SK-N-SH (cell line): ENCODE results near the gene ATP12A. TPM values are rescaled to one million over a fixed set of nuclear protein-coding genes. Genes with fewer than 3 reads are reported as not detected.

ENCODE experiments used
- CTCF ChIA-PET: fragments of 300-600, 350-600 bp; formaldehyde crosslinking; extraction: SDS; loops from one replicate; lab custom pipeline; 2021; lab: Yijun Ruan, JAX
- POLR2A ChIA-PET: fragments of 350-600 bp; sonication (Branson Sonifier 250); formaldehyde crosslinking; extraction: SDS; loops from one replicate; lab custom pipeline; 2020; ENCODE audit warnings: antibody characterized with exemption, inconsistent platforms; lab: Yijun Ruan, JAX
- DNase-seq: peaks from one replicate; pipeline ENCODE4 v3.0.0; 2012
- H2AFZ ChIP-seq: fragments of 200-600 bp; sonication (generic); 2 replicates; pipeline ENCODE4 v1.8.1; 2016; ENCODE audit warnings: antibody characterized with exemption, mild to moderate bottlenecking, low read depth
- H3F3A ChIP-seq: fragments of 200-600 bp; sonication (generic); replicated peaks from 2 replicates; pipeline ENCODE3; 2016; ENCODE audit warnings: antibody characterized with exemption, mild to moderate bottlenecking; ENCODE audit not compliant: insufficient read depth
- H3K27ac ChIP-seq, 2 experiments: fragments of 200-500 bp in 1 of 2; fragments of 200-600 bp in 1 of 2; sonication (Bioruptor generic) in 1 of 2; sonication (generic), shearing (Covaris generic) in 1 of 2; 2 replicates each; pipeline versions ENCODE4 v1.5.1 to v1.6.1; 2014 to 2016; ENCODE audit warnings: low read depth in 2 of 2, inconsistent platforms in 1 of 2, low read length in 1 of 2, mild to moderate bottlenecking in 1 of 2, mixed read lengths in 1 of 2
- H3K27me3 ChIP-seq: fragments of 200-600 bp; sonication (generic), shearing (Covaris generic); 2 replicates; pipeline ENCODE4 v1.6.1; 2016; ENCODE audit warnings: mixed run types; ENCODE audit not compliant: insufficient read depth
- H3K36me3 ChIP-seq, 2 experiments: fragments of 200-500 bp in 1 of 2; fragments of 200-600 bp in 1 of 2; sonication (Bioruptor generic) in 1 of 2; sonication (generic) in 1 of 2; replicated peaks in 1 of 2; 2 replicates each; pipeline versions ENCODE3 to v1.5.1; 2014 to 2016; ENCODE audit warnings: low read length in 1 of 2, mild to moderate bottlenecking in 1 of 2; ENCODE audit not compliant: insufficient read depth in 2 of 2, control insufficient read depth in 1 of 2
- H3K4me1 ChIP-seq, 2 experiments: fragments of 200-500 bp in 1 of 2; fragments of 200-600 bp in 1 of 2; sonication (Bioruptor generic) in 1 of 2; sonication (generic), shearing (Covaris generic) in 1 of 2; 2 replicates each; pipeline versions ENCODE4 v1.5.1 to v1.6.1; 2014 to 2016; ENCODE audit warnings: low read depth in 1 of 2, low read length in 1 of 2, mixed run types in 1 of 2; ENCODE audit not compliant: insufficient read depth in 2 of 2, control insufficient read depth in 1 of 2
- H3K4me2 ChIP-seq: fragments of 200-600 bp; sonication (generic), shearing (Covaris generic); 2 replicates; pipeline ENCODE4 v1.6.1; 2017; ENCODE audit warnings: mixed run types
- H3K4me3 ChIP-seq, 2 experiments: fragments of 200-500 bp in 1 of 2; fragments of 200-600 bp in 1 of 2; sonication (Bioruptor generic) in 1 of 2; sonication (generic), shearing (Covaris generic) in 1 of 2; 2 replicates each; pipeline versions ENCODE4 v1.5.1 to v1.8.1; 2014 to 2016; ENCODE audit warnings: low read depth in 2 of 2, inconsistent platforms in 1 of 2, low read length in 1 of 2, mild to moderate bottlenecking in 1 of 2, mixed read lengths in 1 of 2, moderate library complexity in 1 of 2
- H3K79me2 ChIP-seq: fragments of 200-600 bp; sonication (generic); 2 replicates; pipeline ENCODE4 v1.8.1; 2017; ENCODE audit warnings: mild to moderate bottlenecking; ENCODE audit not compliant: insufficient read depth
- H3K9ac ChIP-seq: fragments of 200-600 bp; sonication (generic); 2 replicates; pipeline ENCODE4 v1.6.1; 2017; ENCODE audit warnings: mixed run types
- H3K9me2 ChIP-seq: fragments of 200-600 bp; sonication (generic); 2 replicates; pipeline ENCODE4 v1.6.1; 2017; ENCODE audit warnings: mixed run types
- H3K9me3 ChIP-seq: fragments of 200-600 bp; sonication (generic); 2 replicates; pipeline ENCODE4 v1.6.1; 2017; ENCODE audit warnings: mixed run types, mild to moderate bottlenecking, moderate library complexity
- H4K20me1 ChIP-seq: fragments of 200-600 bp; sonication (generic); 2 replicates; pipeline ENCODE4 v1.6.1; 2017; ENCODE audit warnings: mild to moderate bottlenecking, mixed run types; ENCODE audit not compliant: insufficient read depth
- CHD2 ChIP-seq: fragments of 150-350 bp; IDR thresholded peaks from 2 replicates; pipeline ENCODE4 v1.6.1; 2018; ENCODE audit warnings: low read length; ENCODE audit not compliant: partially characterized antibody
- FOXJ3 ChIP-seq: sonication (generic); formaldehyde crosslinking; IDR thresholded peaks from 2 replicates; pipeline ENCODE4 v1.5.1; 2020; ENCODE audit warnings: mild to moderate bottlenecking, missing genetic modification reagents
- FOXM1 ChIP-seq: IDR thresholded peaks from 2 replicates; pipeline ENCODE4 v1.4.0; 2012; ENCODE audit warnings: low read depth, mild to moderate bottlenecking
- JUND ChIP-seq: IDR thresholded peaks from 2 replicates; pipeline ENCODE4 v1.4.0; 2012
- MAX ChIP-seq: IDR thresholded peaks from 2 replicates; pipeline ENCODE4 v1.4.0; 2012; ENCODE audit warnings: low read depth
- MEF2A ChIP-seq: IDR thresholded peaks from 2 replicates; pipeline ENCODE4 v1.4.0; 2012; ENCODE audit warnings: low read depth, borderline replicate concordance
- PBX3 ChIP-seq: IDR thresholded peaks from 2 replicates; pipeline ENCODE4; 2012
- POLR2AphosphoS5 ChIP-seq: IDR thresholded peaks from 2 replicates; pipeline ENCODE4 v1.6.1; 2012; ENCODE audit warnings: low read depth, low read length
- RXRA ChIP-seq: IDR thresholded peaks from 2 replicates; pipeline ENCODE4 v1.4.0; 2012; ENCODE audit warnings: low read depth, mild to moderate bottlenecking, borderline replicate concordance
- TCF12 ChIP-seq: IDR thresholded peaks from 2 replicates; pipeline ENCODE4 v1.4.0; 2012
- TEAD4 ChIP-seq: IDR thresholded peaks from 2 replicates; pipeline ENCODE4 v1.4.0; 2012; ENCODE audit warnings: mild to moderate bottlenecking, borderline replicate concordance; ENCODE audit not compliant: insufficient read depth
- USF2 ChIP-seq: fragments of 150-350 bp; IDR thresholded peaks from 2 replicates; pipeline ENCODE4 v1.6.1; 2017; ENCODE audit warnings: antibody characterized with exemption, low read length, low read depth, borderline replicate concordance
- ZBTB33 ChIP-seq: IDR thresholded peaks from 2 replicates; pipeline ENCODE4 v1.4.0; 2012; ENCODE audit warnings: low read depth, borderline replicate concordance
- WGBS: methylation state at CpG from one replicate; pipeline ENCODE4 v1.1.6; 2017; ENCODE audit warnings: low lambda C conversion rate; 5-methylcytosine and 5-hydroxymethylcytosine counted together
- polyA plus RNA-seq, 3 experiments: library from polyadenylated mRNA; depleted of rRNA; stranded (reverse); fragments of >200 nt; gene quantifications; 2 replicates each; pipeline ENCODE4 v1.2.3, GENCODE V29; 2012

Gene ATP12A
- polyA plus RNA-seq, 1 of the 3 experiments (the other 2 are of a cell fraction), result not detected

- H3K4me2 ChIP-seq, result no peak overlapping the region
- H3K9me2 ChIP-seq, result no peaks in the 10 kb centered on the region
- no peak for DNase-seq
- H3K79me2 ChIP-seq, result no peaks in the 10 kb centered on the region
- no peak overlapping the region for H3K27ac ChIP-seq
- no peaks in the 10 kb centered on the region for H3K36me3 ChIP-seq
- no peaks in the 10 kb centered on the region for H3K27me3 ChIP-seq
- no peaks in the 10 kb centered on the region for H4K20me1 ChIP-seq
- no peaks in the 10 kb centered on the region for H3F3A ChIP-seq
- H2AFZ ChIP-seq, result no peak overlapping the region
- H3K4me3 ChIP-seq, result no peak overlapping the region
- ChIA-PET CTCF (no interaction called here), POLR2A (no interaction called here)
- no peak overlapping the region for H3K9ac ChIP-seq
- 18% methylated on average over 2 of the region's 2 CpGs for WGBS
- TF ChIP-seq PBX3 (no peak), MEF2A (no peak), JUND (no peak), POLR2AphosphoS5 (no peak), TEAD4 (no peak), FOXJ3 (CRISPR knock-in tag) (no peak), CHD2 (no peak), MAX (no peak), USF2 (no peak), ZBTB33 (no peak), RXRA (no peak)
- peaks cover 0 to 3% of the 10 kb centered on the region in 2 experiments; a peak in 1 of 4 replicates for H3K4me1 ChIP-seq
- no peaks in the 10 kb centered on the region for H3K9me3 ChIP-seq
Observed at GRCh38 chr13:24649688-24650043, 30.5 kb upstream of the ATP12A start.

- DNase-seq, result peak; percentile 49
- no peaks in the 10 kb centered on the region for H4K20me1 ChIP-seq
- H3K36me3 ChIP-seq, result no peaks in the 10 kb centered on the region
Observed at GRCh38 chr13:24650161-24650560, 30.0 kb upstream of the ATP12A start.

More at GRCh38 chr13:24650161-24650560, 30.0 kb upstream of the ATP12A start:
- Histone ChIP-seq H3K9ac (no peak overlapping the region), H3K4me3 (no peak overlapping the region), H2AFZ (no peak overlapping the region), H3F3A (no peaks in the 10 kb centered on the region), H3K9me2 (no peaks in the 10 kb centered on the region), H3K9me3 (no peaks in the 10 kb centered on the region), H3K4me1 (peaks cover 0 to 3% of the 10 kb centered on the region in 2 experiments; a peak in 1 of 4 replicates), H3K4me2 (no peak overlapping the region), H3K27ac (no peak overlapping the region), H3K27me3 (no peaks in the 10 kb centered on the region), H3K79me2 (no peaks in the 10 kb centered on the region)
- ChIA-PET POLR2A (no interaction called here), CTCF (interaction anchor here (0.6 kb wide), 1 partner anchor 504 kb away, joined by 3 read pairs; no protein-coding TSS in a partner anchor)
- TF ChIP-seq TCF12 (peak; percentile 59; the same call in 1 of the 2 replicates), FOXM1 (no peak)
- 28% methylated on average over 3 of the region's 3 CpGs for WGBS
